Measurements from ENCODE around the gene USP20. TPM values are rescaled to one million over a fixed set of nuclear protein-coding genes. Genes with fewer than 3 reads are reported as not detected.

USP20 gene
- total and polyA plus RNA-seq, 2 donors (not counting 3 experiments of a cell fraction or from before 2014, with no cell fraction given) = 13.4 to 25.9 TPM

- Histone ChIP-seq H3K27ac (ENCODE audit: insufficient read depth, low read depth, low read length) (no peak overlapping the region), H2AFZ (ENCODE audit: low read depth, low read length) (no peak overlapping the region), H4K20me1 (replicated peaks; ENCODE audit: control insufficient read depth, extremely low read depth, insufficient read depth, low read length) (no peaks in the 10 kb centered on the region), H3K36me3 (ENCODE audit: control insufficient read depth in 2 of 2, extremely low read depth in 1 of 2, insufficient read depth in 2 of 2, low read length in 2 of 2) (no peaks in the 10 kb centered on the region), H3K4me3 (replicated peaks in 1 of 3; ENCODE audit: insufficient read depth in 1 of 3, low read depth in 1 of 3, low read length in 3 of 3) (no peak overlapping the region), H3K9me3 (replicated peaks; ENCODE audit: control insufficient read depth, insufficient read depth, low read length) (no peaks in the 10 kb centered on the region), H3K4me1 (ENCODE audit: control insufficient read depth, extremely low read depth, insufficient read depth, low read length) (peaks cover 12% of the 10 kb centered on the region), H3K4me2 (ENCODE audit: insufficient read depth, low read length) (no peak overlapping the region), H3K79me2 (ENCODE audit: control insufficient read depth, insufficient read depth, low read length) (no peaks in the 10 kb centered on the region), H3K9me1 (replicated peaks; ENCODE audit: control insufficient read depth, extremely low read depth, insufficient read depth, low read length) (no peaks in the 10 kb centered on the region), H3K9ac (replicated peaks; ENCODE audit: extremely low read depth, insufficient read depth, low read length) (no peak overlapping the region), H3K27me3 (ENCODE audit: control insufficient read depth in 2 of 2, insufficient read depth in 2 of 2, low read length in 2 of 2) (no peaks in the 10 kb centered on the region)
- TF ChIP-seq POLR2A (IDR thresholded peaks at IDR 0.05; ENCODE audit: low read depth, low read length) (no peak), EZH2 (IDR thresholded peaks at IDR 0.05; ENCODE audit: borderline replicate concordance, low read depth, low read length, severe bottlenecking) (no peak), MAX (IDR thresholded peaks at IDR 0.05; ENCODE audit: insufficient read depth, insufficient read length) (no peak), JUN (IDR thresholded peaks at IDR 0.05; ENCODE audit: borderline replicate concordance, insufficient read depth, insufficient read length, low read depth) (no peak), GATA2 (IDR thresholded peaks at IDR 0.05; ENCODE audit: insufficient read depth, insufficient read length, low read depth, low read length) (no peak), FOS (IDR thresholded peaks at IDR 0.05; ENCODE audit: borderline replicate concordance, insufficient read depth, low read length) (no peak), POLR2AphosphoS5 (IDR thresholded peaks at IDR 0.05; ENCODE audit: insufficient read depth, low read depth, low read length) (no peak), MYC (IDR thresholded peaks at IDR 0.05; ENCODE audit: low read depth, low read length) (no peak), CTCF (IDR thresholded peaks at IDR 0.05; ENCODE audit: extremely low read depth in 1 of 2, insufficient read depth in 1 of 2, low read depth in 1 of 2, low read length in 2 of 2) (no peak)
- ChIA-PET CTCF (no interaction called here), POLR2A (no interaction called here)
- dilution Hi-C loops (cut with MboI; ENCODE audit: extremely low pct_ligation_motif_present, low sequenced_read_pairs) (no loop called here), intact Hi-C loops (cut with micrococcal nuclease) (no loop called here)
- BruUV-seq (replicated peaks) = no TSS peak
- no peak for FAIRE-seq
- no peak for DNase-seq (ENCODE audit: low read depth, low spot score)
Observed at GRCh38 chr9:129840034-129840433, 4.8 kb downstream of the USP20 start.
